Osteoblast (primary cell): ENCODE data around the gene GCNT2. TPM values are rescaled to one million over a fixed set of nuclear protein-coding genes. Genes with fewer than 3 reads are reported as not detected.

ENCODE experiments used
- DNase-seq: peaks from one replicate; pipeline ENCODE4 v3.0.0; 2011; ENCODE audit warnings: low spot score, mixed read lengths; ENCODE audit not compliant: insufficient read length; ENCODE audit errors: missing footprints
- H2AFZ ChIP-seq: 2 replicates; pipeline ENCODE4 v1.6.0; 2011; ENCODE audit warnings: mild to moderate bottlenecking, low read length
- H3K27ac ChIP-seq: 2 replicates; pipeline ENCODE4 v1.5.1; 2011; ENCODE audit warnings: mild to moderate bottlenecking, low read depth, low read length, moderate library complexity
- H3K27me3 ChIP-seq: 2 replicates; pipeline ENCODE4 v1.6.0; 2012; ENCODE audit warnings: mild to moderate bottlenecking, control low read depth, inconsistent platforms, low read length, moderate library complexity; ENCODE audit not compliant: insufficient read depth
- H3K36me3 ChIP-seq: 2 replicates; pipeline ENCODE4 v1.5.1; 2011; ENCODE audit warnings: mild to moderate bottlenecking, low read length, control low read depth, moderate library complexity; ENCODE audit not compliant: insufficient read depth
- H3K4me1 ChIP-seq: 2 replicates; pipeline ENCODE4 v1.5.1; 2011; ENCODE audit warnings: mild to moderate bottlenecking, low read length, control low read depth, moderate library complexity; ENCODE audit not compliant: insufficient read depth
- H3K4me2 ChIP-seq: 2 replicates; pipeline ENCODE4 v1.6.0; 2011; ENCODE audit warnings: mild to moderate bottlenecking, low read length; ENCODE audit not compliant: insufficient read depth
- H3K4me3 ChIP-seq: fragments of 200-600 bp; sonication (generic); 3 replicates; pipeline ENCODE4 v1.5.1; 2012; ENCODE audit warnings: mild to moderate bottlenecking, low read length, inconsistent platforms; ENCODE audit not compliant: insufficient read depth
- H3K79me2 ChIP-seq: 2 replicates; pipeline ENCODE4 v1.6.0; 2012; ENCODE audit warnings: mild to moderate bottlenecking, low read length, control low read depth, inconsistent platforms; ENCODE audit not compliant: insufficient read depth
- H3K9me3 ChIP-seq: 2 replicates; pipeline ENCODE4 v1.5.1; 2011; ENCODE audit warnings: low read depth, low read length, control low read depth
- H4K20me1 ChIP-seq: 2 replicates; pipeline ENCODE4 v1.6.0; 2012; ENCODE audit warnings: mild to moderate bottlenecking, low read length, control low read depth; ENCODE audit not compliant: insufficient read depth
- total RNA-seq: library from RNA; depleted of rRNA; stranded (reverse); fragments of >200 nt; gene quantifications from 2 replicates; pipeline ENCODE4 v1.2.3, GENCODE V29; 2012
- TF ChIP-seq, protein P1 (sequence below): IDR thresholded peaks from 2 replicates; pipeline ENCODE4 v1.5.1; 2011; ENCODE audit warnings: mild to moderate bottlenecking, low read depth, low read length, moderate library complexity; ENCODE audit errors: extremely low read depth

Gene GCNT2
- total RNA-seq, 1 donor: 0.72 TPM

DNA sequence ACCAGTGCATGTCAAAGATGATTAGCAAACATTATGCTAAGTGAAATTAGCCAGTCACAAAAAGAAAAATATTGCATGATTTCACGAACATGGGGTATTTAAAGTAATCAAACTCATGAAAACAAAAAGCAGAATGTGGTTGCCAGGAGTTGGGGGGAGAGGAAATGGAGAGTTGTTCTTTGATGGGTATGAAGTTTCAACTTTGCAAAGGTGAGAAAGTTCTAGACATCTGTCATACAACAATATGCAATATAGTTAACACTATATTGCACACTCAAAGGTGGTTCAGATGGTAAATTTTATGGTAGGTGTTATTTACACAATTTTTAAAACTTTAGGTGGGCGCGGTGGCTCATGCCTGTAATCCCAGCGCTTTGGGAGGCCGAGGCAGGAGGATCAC lies 13.4 kb upstream of the GCNT2 start:
- Histone ChIP-seq H2AFZ (no peak overlapping the region), H3K36me3 (no peaks in the 10 kb centered on the region), H4K20me1 (no peaks in the 10 kb centered on the region), H3K79me2 (no peaks in the 10 kb centered on the region), H3K27me3 (no peaks in the 10 kb centered on the region), H3K27ac (no peak overlapping the region), H3K9me3 (no peaks in the 10 kb centered on the region), H3K4me3 (no peak overlapping the region), H3K4me1 (no peaks in the 10 kb centered on the region), H3K4me2 (no peak overlapping the region)
- TF ChIP-seq, protein P1, sequence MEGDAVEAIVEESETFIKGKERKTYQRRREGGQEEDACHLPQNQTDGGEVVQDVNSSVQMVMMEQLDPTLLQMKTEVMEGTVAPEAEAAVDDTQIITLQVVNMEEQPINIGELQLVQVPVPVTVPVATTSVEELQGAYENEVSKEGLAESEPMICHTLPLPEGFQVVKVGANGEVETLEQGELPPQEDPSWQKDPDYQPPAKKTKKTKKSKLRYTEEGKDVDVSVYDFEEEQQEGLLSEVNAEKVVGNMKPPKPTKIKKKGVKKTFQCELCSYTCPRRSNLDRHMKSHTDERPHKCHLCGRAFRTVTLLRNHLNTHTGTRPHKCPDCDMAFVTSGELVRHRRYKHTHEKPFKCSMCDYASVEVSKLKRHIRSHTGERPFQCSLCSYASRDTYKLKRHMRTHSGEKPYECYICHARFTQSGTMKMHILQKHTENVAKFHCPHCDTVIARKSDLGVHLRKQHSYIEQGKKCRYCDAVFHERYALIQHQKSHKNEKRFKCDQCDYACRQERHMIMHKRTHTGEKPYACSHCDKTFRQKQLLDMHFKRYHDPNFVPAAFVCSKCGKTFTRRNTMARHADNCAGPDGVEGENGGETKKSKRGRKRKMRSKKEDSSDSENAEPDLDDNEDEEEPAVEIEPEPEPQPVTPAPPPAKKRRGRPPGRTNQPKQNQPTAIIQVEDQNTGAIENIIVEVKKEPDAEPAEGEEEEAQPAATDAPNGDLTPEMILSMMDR: no peak
- DNase-seq: no peak

DNA sequence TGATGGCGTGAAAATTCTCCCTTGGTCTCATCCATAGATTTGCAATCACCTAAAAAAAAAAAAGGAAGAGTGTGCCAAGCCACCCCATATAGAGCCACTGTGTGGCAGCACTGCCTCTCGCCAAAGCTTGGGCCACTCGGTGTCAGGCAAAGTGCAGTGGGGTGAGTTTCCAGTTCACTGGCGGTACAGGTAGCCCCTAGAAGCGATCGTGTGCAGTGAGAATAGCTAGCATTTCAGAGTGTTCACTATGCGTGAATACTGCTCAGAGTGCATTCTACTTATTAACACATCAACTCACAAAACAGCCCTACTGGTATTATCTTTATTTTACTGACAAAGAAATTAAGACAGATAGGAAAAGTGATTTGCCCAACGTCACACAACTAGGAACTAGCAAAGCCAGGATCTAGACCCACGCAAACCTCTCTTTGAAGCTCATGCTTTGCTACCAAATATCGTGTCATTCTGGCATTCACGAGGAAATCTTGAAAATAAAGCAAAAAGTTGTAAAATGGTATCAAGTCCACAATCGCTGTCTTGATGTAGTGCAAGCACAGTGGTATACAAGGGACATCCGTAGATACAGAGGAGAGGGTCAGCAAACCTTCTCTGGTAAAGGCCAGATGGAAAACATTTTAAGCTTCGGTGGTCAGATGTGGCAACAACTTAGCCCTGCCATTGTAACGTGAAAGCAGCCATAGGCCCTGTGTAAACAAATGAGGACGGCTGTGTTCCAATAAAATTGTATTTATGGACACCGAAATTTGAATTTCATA lies 10.4 kb upstream of the GCNT2 start:
- Histone ChIP-seq H3K9me3 (no peaks in the 10 kb centered on the region), H3K79me2 (no peaks in the 10 kb centered on the region), H3K4me1 (no peaks in the 10 kb centered on the region), H2AFZ (peak overlapping the region; percentile 74), H3K27me3 (no peaks in the 10 kb centered on the region), H3K36me3 (no peaks in the 10 kb centered on the region), H3K4me2 (peak overlapping the region; percentile 38), H3K4me3 (no peak overlapping the region), H3K27ac (no peak overlapping the region), H4K20me1 (no peaks in the 10 kb centered on the region)
- DNase-seq: no peak
- TF ChIP-seq, protein P1: peak; percentile 68

DNA sequence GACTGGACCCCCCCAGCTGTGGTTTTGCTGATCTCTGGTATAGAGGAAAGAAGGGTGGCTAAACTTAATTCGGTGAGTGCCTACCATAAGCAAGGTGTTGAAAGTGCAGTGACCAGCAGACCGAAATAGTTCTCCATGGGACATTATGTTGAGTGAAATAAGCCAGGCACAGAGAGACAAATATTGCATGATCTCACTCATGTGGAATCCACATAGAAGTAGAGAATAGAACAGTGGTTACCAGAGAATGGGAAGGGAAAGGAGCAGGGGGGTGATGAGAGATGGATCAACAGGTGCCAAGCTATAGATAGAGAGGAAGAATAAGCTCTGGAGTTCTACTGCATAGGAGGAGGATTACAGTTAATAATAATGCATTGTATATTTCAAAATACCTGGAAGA lies 9.7 kb upstream of the GCNT2 start:
- no peaks in the 10 kb centered on the region for H3K79me2 ChIP-seq
- H3K27me3 ChIP-seq: no peaks in the 10 kb centered on the region
- H3K9me3 ChIP-seq: no peaks in the 10 kb centered on the region
- no peaks in the 10 kb centered on the region for H3K36me3 ChIP-seq
- H3K4me2 ChIP-seq: no peak overlapping the region
- DNase-seq: no peak
- no peaks in the 10 kb centered on the region for H3K4me1 ChIP-seq
- H4K20me1 ChIP-seq: no peaks in the 10 kb centered on the region
- TF ChIP-seq, protein P1: no peak
- H3K27ac ChIP-seq: no peak overlapping the region
- no peak overlapping the region for H3K4me3 ChIP-seq
- no peak overlapping the region for H2AFZ ChIP-seq

GRCh38 chr6:10513544-10513943 lies 7.6 kb upstream of the GCNT2 start:
- H3K36me3 ChIP-seq: no peaks in the 10 kb centered on the region
- H4K20me1 ChIP-seq: no peaks in the 10 kb centered on the region
- no peak overlapping the region for H3K27ac ChIP-seq
- no peaks in the 10 kb centered on the region for H3K27me3 ChIP-seq
- no peaks in the 10 kb centered on the region for H3K79me2 ChIP-seq
- DNase-seq: no peak
- TF ChIP-seq, protein P1: no peak
- H2AFZ ChIP-seq: no peak overlapping the region
- no peaks in the 10 kb centered on the region for H3K9me3 ChIP-seq
- no peak overlapping the region for H3K4me3 ChIP-seq
- H3K4me2 ChIP-seq: no peak overlapping the region
- no peaks in the 10 kb centered on the region for H3K4me1 ChIP-seq
